ENCODE results near the gene C1orf21.
"Not testable (repeated sequence)": the region's sequence is repeated elsewhere in the genome, so short reads cannot be mapped to it uniquely, and the experiment has no call there.

Gene C1orf21, protein sequence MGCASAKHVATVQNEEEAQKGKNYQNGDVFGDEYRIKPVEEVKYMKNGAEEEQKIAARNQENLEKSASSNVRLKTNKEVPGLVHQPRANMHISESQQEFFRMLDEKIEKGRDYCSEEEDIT

DNA sequence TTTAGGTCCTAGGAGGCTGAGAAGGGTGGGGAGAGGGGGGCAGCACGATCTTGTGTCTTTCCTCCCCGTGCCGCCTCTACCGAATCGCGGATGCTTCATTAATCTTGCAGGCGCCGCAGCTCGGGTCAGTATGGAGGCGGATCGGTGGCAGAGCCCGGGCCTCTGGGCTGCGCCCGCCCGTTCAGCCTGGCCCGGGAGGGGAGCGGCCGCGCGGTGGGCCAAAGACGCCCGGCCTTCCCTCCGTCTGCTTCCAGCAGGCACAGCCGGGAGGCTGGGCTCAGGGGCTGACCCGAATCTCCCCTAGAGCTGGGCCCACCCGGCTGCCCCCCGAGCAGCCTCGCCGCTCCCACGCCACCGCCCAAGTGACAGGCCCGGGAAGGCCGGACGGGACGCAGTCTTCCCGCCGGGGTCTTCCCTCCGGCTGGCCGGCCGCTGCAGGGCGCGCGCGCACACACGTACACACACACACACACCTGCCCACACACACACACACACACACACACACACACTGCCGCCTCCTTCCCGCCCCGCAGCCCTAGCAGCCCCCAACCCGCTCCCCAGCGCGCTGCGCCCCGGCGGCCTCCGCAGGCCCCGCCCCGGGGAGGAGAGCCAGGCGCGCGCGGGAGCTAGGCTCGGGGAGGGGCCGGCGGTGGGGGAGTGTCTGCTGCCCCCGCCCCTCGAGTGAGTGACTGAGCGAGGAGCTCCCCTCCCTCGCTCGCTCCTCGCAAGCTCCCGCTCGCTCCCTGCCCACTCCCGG, at the start of gene C1orf21:
C1orf21 (plus strand) TSS at position 718 of the 757 bp plus-strand sequence. CDS start 90,481 bp downstream, outside the sequence.
- DNase-seq (ENCODE audit: low read depth): peak; percentile 31

DNA sequence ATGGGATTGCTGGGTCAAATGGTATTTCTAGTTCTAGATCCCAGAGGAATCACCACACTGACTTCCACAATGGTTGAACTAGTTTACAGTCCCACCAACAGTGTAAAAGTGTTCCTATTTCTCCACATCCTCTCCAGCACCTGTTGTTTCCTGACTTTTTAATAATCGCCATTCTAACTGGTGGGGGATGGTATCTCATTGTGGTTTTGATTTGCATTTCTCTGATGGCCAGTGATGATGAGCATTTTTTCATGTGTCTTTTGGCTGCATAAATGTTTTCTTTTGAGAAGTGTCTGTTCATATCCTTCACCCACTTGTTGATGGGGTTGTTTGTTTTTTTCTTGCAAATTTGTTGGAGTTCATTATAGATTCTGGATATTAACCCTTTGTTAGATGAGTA, 49.0 kb upstream of the C1orf21 start:
- DNase-seq (ENCODE audit: low read depth): not testable (repeated sequence)

DNA sequence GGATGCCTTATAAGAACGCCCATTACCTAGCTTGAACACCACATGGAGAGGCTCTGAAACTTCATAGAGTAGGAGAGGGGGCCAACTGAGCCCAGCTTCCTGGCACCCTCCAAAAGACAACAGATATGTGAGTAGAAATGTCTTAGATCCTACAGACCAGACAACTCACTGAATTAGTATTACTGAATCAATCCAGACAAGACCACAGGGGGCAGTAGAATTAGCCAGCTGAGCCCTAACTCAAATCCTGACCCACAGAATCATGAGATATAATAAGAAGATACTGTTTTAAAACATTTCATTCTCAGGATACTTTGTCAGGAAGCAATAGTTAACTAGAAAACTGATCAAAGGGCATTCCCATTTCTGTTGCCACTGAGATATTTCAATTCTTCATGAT, 45.8 kb upstream of the C1orf21 start:
- DNase-seq (ENCODE audit: low read depth): no peak

DNA sequence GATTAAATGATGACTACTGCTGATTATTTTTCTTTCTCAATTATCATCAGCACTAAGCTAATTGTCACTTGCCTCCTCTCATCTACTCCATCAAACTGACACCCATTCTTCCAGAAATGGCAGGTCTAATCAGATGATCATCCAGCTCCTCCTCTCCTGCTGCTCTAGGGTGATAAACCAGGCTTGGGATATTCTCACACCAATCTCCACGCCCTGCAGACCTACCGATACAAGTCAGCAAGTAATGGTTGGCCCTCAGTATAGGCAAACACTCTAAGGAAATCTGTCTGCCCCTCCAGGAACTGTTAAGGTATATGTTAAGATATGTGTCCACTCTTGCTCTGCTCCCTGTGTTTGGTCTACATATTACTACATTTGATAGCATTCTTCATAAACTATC, 36.3 kb upstream of the C1orf21 start:
- no peak for DNase-seq (ENCODE audit: low read depth)

DNA sequence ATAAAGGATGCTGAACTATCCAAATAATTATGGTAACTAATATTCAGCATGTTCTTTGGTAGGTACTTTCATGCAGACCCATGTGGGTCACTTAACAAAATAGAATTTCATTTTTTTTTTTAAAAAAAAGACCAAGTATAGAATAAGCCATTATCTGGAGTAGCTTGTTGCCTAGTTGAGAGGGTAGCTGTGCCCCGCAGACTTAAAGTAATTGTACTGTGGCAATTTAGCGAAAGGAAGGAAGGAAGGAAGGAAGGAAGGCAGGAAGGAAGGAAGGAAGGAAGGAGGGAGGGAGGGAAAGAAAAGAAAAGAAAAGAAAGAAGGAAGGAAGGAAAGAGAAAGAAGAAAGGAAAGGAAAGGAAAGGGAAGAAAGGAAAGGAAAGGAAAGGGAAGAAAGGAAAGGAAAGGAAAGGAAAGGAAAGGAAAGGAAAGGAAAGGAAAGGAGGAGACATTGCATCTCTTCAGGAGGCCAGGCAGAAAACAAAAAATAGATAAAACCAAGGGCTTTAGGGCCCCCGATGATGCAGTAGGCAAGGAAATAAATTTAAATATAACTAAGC, 35.3 kb upstream of the C1orf21 start:
- no peak for DNase-seq (ENCODE audit: low read depth)

DNA sequence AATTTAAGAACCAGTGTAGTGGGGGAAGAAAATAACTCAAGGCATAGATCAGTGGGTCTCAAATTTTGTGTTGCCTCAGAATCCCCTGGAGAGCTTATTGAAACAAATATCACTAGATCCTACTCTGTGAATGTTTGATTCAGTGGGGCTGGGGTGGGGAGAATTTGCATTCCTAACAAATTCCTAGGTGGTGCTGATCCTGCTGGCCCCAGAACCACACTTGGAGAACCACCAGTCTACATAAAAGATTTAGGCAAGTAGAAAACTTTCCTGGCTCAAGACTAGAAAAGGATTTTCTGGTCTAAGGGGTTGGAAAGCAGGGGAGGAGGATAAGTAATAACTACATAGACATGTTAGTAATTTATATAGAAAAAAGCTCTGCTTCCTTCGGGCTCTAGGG, 34.1 kb upstream of the C1orf21 start:
- DNase-seq (ENCODE audit: low read depth): no peak

DNA sequence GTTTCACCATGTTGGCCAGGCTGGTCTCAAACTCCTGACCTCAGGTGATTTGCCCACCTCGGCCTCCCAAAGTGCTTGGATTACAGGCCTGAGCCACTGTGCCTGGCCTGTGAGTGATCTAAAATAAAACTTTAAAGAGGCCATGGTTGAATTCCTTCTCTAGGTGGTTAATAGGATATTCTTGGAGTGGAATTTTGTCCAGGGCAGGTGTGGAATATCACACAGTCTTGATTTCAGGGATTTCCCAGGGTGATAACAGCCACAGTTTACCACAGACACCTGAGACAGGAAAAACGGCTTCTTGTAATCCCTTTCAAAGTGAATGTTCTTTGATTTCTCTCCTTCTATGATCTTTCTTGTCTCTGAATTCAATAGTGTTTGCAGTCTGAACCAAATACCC, 32.1 kb upstream of the C1orf21 start:
- DNase-seq (ENCODE audit: low read depth): no peak

DNA sequence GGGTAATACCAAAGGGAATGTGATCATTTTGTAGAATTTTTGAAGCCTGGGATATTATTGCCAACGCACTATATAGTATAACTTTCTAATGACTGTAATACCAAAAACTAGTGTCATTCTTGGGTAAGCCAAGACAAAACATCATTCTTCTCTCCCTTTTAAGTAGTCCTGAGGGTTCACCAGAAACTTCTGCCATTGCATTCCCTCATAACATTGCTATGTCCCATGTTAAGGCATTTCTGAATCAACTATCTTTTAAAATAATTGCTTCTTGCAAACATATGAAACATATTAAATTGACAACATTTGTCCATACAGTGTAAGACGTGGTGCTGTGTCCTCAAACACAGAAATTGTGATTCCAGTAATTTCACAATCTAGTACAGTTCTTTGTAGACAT, 29.9 kb upstream of the C1orf21 start:
- DNase-seq (ENCODE audit: low read depth): no peak

DNA sequence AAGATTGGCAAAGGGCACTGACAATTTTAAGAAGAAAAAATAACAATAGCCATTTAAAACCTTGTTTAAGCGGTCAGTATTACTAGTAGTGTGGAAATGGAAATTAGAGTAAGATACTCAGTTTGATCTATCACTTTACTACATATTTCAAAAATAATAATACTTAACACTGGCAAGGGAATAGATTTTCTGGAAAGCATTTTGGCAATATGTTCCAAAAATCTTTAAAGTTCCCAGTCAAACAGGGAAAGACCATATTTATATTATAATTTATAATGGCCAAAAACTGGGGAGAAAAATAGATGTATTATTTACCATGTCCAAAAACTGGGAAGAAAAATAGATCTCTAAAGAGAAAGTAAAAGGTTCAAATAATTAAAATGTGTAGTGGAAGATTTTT, 28.6 kb upstream of the C1orf21 start:
- no peak for DNase-seq (ENCODE audit: low read depth)

DNA sequence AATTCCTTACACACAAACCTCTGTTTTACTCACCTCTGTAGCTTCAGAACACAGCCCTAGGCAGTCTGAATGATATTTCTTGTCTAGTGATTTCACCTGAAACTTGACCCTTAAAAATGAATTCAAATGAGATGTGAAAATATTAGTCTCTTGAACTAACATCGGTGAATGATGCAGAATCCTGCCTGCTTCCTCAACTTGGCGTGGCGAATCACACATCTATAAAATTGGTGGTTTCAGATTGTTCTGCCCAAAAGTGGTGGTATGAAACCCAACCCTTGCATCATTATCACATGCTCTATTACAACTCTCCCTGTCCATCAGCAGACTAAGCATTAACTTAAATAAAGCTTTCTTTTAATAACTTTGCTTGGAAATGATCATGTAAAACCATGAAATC, 26.9 kb upstream of the C1orf21 start:
- DNase-seq (ENCODE audit: low read depth): no peak

DNA sequence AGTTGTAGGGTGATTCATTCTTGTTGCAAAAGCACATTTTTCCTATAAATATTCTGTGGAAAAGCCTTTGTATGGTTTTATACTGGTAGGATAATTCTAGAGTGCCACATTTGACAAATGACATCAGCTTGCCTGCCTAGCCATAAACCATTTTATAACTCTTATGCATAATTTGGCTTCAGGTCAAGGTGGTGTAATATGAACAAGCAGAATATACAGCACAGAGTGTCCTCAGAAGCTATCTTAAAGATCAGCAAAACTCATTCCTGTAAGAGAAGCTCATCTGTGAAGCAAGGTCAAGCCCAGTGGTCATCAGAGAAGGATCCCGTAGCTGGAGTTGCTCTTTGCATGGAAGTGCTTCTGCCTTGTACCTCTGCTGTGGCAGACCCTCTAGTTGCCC, 24.0 kb upstream of the C1orf21 start:
- DNase-seq (ENCODE audit: low read depth): no peak

DNA sequence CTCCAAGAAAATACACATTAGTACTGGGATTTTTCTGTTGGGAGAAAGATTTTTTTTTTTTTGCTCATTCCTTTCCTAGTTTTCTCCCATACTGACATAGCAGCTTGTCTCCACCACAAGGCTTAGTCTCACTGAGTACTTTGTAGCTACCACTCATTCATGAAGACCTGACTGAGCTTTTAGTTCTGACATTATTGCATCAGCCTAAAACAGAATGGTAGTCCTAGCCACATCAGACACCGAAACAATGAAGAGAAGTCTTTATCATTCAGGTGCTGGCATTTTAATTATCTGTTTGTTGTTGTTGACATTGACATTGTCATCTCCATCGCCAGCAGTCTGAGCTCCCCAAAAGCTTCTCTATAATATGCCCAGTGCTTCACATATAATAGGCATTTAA, 21.1 kb upstream of the C1orf21 start:
- DNase-seq (ENCODE audit: low read depth): no peak

DNA sequence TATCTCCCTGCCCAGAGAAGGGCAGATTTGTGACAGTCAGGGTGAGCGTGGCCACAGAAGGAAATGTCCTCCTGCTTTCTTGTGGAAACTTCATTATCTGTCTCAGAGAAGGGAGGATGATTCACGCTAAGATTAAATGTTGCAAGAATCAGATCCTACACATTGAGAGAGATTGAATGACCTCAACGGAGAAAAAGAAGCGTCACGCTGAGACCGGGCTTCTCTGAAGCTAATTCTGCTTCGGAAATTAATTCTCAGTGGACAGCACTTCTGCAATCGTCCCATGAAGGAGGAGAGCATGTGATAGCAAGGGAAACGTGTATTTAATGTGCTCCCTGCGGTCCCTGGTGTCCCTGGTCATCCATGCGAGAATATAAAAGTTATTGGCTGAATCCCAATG, 19.8 kb upstream of the C1orf21 start:
- DNase-seq (ENCODE audit: low read depth): no peak

DNA sequence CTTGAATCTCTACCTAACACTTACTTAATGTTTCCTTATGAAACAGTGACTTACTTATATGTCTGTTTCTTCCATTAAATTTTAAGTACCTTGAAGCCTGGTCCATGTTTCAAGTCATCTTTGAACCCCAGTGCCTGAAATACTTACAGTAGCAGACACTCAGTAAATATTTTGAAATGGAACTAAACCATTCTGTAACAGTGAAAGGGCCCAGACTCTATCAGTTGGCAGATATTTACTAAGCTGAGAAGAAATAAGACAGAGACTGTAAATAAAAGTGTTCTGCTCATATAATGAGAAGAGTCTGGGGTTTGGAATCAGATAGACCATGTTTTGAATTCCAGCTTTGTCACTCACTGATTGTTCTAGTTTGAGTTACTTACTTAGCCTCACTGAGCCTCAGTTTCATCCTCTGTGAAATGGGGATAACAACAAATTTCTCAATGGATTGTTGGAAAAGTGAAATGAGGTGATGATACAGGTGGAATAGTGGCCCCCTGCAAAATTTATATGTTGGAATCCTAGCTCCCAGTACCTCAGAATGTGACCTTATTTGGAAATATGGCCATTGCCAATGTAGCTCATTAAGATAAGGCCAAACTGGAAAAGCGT, 19.3 kb upstream of the C1orf21 start:
- DNase-seq (ENCODE audit: low read depth): no peak

DNA sequence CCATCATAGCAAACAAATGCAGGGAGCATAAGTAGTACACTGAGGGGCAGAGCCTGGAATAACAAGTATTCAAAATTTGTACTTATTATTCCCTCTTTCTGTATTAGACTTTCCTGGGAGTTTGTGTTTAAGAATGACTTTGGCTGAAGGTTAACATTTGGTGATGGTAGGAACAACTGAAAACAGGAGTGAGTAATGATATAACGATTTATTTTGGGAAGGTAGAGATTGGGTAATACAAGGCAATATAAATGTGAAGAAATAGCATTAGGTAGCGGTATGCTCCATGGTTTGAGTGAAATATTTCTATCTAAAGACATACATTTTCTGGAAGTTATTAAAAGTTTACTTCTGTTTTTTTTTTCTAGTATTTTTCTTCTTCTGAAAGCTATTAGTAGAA, 18.5 kb upstream of the C1orf21 start:
- DNase-seq (ENCODE audit: low read depth): no peak

DNA sequence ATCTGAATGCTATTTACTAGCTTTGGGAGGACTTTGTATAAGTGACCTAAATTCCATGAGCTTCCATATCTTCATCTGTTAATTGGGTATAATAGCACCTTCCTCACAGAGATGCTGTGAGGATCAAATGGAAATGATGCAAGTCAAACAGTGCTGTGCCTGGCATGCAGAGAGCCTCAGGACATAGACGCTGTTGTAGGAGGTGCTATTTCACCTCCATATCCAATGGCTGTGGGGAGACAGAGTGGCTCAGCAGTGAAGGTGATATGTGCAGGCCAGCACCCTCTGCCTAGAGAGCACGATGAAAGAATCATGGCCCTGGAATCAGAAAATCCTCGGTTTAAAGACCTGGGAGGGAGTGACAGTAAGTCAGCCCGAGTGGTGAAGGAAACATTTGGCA, 16.0 kb upstream of the C1orf21 start:
- no peak for DNase-seq (ENCODE audit: low read depth)

DNA sequence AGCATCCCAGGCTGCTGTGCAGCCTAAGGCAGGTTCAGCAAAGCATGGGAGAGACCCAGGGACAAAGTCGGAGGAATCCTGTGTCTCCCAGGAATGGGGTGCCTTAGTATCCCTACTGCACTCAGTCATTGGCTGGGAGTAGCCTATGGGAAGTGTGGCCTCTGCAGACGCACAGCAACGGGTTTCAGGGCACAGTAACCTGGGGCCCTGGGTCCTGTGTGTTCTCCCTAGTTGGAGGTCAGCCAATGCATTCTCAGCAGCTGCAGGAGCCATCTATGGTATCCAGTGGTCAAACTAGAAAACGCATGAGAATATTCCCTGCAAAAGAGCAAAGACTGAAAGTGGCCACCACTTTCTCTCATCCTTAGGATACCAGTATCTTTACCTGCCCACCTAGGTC, 13.7 kb upstream of the C1orf21 start:
- no peak for DNase-seq (ENCODE audit: low read depth)

DNA sequence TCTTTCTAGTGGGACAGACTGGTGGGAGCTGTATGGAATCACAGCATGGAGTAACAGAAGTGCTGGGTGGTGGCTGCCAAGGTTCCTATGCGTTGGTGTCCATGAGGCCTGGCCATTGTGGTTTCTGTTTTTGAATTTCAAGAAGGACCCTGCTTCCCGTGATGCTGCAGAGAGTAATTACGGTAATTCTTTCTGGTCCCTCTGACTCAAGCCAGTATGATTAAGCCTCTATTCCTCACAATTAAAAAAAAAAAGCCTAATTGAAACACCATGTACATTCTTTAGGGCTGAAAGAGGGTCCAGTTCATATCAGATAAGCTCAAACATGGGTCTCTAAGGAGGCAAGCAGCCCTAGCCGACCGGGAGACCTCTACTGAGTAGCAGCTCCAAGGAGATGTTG, 10.5 kb upstream of the C1orf21 start:
- DNase-seq (ENCODE audit: low read depth): no peak

DNA sequence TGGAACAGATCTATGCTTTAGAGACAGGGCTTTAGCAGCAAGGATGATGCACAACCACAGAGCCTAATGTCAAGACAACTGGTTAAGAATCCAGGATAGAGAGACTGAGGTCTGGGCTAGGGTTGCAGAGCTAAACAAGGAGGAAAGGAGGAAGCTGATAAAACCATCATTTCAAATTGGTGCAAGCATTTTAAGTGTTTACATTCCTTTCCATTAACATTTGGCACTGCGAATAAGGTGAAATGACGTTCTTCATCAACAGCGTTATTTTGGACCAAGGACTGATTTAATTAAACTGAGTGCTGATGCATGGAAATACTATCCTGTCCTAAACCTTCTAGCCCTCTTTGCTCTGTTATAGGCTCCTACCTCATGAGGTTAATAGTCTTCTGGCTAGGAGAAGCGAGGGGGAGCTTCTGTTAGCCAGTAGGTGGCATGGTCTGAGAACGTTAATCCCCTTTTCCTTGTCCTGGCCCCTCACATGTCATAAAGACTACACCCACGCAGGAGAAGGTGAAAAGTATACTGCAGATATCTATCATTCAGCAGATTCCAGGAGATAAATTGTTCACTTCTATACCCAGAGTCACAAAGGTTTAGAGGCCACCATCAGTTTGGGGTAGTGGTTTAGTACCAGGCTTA, 7.6 kb upstream of the C1orf21 start:
- DNase-seq (ENCODE audit: low read depth): no peak

DNA sequence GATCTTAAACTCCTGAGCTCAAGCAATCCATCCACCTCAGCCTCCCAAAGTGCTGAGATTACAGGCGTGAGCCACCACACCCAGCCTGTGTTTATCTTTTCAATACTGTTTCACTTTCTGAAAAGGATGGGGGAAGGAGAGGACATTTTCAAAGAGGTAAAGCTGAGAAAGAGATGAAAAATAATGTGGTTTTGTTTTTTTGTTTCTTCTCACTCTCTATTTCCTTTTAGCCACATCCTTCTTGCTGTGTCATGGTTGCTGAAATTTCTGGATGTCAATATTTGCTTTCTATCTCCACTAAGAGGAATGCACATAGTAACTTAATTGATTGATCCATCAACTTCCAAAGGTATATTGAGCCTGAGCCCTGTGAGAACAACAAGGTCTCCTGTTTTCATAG, 6.4 kb upstream of the C1orf21 start:
- DNase-seq (ENCODE audit: low read depth): no peak

DNA sequence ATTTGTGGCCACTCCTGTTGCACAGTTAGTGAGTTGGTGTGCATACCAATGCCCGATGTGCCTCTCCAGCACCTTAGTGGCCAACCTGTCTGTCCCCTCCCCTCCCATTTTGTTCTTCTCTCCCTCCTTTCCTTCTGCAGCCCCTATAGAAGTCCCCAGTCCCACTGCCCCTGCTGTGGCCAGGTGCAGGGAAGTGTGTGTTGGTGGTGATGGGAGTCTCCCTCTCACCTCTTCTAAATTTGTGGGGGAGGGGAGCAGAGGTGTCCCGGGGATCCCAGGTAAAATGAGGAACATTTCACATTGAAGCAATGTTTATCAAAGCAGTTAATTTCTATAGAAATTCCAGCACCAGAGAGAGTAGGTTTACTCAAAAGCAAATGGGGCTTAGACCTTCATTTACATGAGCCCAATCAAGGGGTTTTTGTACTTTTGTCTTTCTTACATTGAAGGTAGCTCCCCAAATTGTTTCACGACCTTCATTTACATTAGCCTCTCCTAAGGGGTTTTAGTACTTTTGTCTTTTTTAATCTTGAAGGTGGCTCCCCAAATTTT, 3.0 kb upstream of the C1orf21 start:
- DNase-seq (ENCODE audit: low read depth): no peak

DNA sequence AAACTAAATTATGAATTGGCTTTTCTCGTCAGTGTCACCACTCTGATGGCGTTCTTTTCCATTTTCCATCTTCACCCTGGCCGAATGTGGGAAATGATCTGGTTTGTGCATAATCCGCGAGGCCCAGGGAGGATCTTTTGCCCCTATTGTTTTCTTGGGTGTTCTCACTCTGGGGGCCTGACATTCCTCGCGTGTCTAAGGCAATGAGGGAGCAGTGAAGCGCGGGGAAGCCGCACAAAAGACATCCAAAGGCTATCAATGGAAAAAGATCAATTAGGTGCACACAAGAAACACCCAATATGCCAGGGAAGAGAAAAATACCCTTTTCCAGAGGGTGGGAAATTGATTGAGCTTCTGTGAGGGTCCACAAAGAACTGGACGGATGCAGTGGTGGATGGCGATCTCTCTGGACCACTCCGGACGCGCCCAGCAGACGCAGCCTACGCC, 941 bp upstream of the C1orf21 start:
- DNase-seq (ENCODE audit: low read depth): no peak

DNA sequence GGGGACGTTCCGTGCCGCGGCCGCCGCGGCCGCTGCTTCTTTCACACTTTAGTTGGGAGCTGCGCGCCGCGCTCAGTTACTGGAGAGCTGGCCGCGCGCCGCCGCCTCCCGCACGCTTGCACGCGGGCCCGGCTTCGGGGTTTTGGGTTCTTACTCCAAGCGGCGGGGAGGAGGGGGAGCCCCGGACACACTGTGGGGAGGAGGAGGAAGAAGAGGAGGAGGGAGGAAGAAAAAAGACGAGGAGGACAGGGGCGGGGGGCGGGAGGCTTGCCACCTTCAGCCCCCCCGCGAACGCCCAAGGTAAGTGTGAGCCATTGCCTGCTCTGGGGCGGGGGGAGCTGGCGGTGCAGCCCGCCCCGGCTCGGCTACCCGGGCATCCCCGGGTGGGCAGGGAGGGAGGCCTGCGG, 243 bp downstream of the C1orf21 start:
- no peak for DNase-seq (ENCODE audit: low read depth)

All from non-pigmented ciliary epithelial cell (primary cell).